ENCODE measurements around the gene SLC16A12.

Gene SLC16A12, protein sequence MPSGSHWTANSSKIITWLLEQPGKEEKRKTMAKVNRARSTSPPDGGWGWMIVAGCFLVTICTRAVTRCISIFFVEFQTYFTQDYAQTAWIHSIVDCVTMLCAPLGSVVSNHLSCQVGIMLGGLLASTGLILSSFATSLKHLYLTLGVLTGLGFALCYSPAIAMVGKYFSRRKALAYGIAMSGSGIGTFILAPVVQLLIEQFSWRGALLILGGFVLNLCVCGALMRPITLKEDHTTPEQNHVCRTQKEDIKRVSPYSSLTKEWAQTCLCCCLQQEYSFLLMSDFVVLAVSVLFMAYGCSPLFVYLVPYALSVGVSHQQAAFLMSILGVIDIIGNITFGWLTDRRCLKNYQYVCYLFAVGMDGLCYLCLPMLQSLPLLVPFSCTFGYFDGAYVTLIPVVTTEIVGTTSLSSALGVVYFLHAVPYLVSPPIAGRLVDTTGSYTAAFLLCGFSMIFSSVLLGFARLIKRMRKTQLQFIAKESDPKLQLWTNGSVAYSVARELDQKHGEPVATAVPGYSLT

DNA sequence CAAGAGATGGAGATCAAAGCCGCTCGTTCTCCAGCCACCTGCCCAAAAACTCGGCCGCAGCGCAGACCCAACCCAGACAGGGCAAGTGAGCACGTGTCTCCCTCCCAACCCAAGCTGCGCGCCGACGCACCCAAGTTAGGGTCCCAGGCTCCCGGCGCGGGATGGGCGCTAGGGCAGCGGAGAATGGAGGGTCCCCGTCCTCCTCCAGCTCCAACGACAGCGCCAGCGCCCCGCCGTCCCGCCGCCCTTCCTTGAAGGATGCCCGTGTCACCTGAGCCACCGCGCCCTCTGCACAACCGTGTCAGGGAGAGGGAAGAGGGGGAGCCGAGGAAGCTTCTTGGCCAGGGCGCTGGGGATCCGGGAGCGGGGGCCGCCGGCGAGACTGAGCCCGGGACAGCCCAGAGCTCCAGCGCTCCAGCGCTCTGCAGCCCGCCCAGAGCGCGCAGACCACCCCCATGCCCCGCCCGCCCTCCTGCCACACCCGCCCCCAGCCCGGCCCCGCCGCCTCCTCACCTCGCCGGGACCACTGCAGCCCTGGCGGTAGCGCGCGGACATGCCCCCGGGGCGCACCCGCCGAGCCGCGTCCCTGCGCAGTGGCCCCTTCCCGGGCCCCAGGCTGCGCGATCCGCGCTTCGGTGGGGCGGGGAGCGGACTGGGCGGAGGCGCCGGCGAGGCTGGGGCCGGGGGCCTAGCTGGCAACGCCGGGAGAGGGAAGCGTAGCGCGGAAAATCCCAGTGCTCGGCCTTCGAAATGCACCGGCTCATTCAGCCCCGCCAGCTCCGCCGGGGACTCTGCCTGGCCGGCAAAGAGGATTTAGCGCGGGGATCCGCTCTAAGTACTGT, at the start of gene SLC16A12:
TSS of gene SLC16A12 (minus strand) at position 424 of the 842 bp plus-strand sequence. CDS start 73,016 bp downstream, outside the sequence.
- DNase-seq (ENCODE audit: low read depth): no peak

DNA sequence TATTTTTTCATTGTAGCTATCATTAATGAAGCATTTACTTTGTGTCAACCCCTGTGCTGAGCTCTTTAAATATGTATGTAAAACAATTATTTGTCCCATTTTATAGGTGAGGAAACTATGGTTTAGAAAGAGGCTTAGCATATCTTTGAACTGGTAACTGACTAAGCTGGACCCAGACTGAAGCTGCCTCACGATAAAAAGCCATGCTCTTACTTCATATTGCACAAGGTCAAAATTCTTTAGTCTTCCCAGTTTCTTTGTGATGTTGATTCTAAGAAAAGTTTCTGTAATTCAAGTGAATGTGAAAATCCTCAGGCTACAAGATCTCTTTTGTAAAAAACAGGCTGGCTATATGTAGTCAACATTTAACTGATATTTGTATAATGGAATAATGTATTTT, 46.6 kb upstream of the SLC16A12 start:
- DNase-seq (ENCODE audit: low read depth): no peak

DNA sequence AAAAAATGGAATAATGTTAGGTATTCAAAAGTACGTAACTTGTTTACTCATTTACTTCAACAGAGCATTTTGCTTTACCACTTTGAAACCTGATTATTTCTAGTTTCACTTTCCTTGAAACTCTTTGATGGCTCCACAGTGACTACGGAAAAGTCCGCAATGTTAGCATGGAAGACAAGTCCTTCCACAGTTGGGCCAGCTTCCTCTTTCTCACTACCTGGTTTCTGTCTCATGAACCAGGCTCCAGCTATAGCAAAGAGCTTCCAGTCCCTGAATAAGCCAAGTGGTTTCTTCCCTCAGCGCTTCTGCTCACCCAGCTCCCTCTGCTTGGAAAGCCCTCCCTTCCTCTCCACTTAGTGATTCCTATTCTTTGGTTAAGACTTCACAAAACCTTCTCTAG, 44.8 kb upstream of the SLC16A12 start:
- DNase-seq (ENCODE audit: low read depth): no peak

DNA sequence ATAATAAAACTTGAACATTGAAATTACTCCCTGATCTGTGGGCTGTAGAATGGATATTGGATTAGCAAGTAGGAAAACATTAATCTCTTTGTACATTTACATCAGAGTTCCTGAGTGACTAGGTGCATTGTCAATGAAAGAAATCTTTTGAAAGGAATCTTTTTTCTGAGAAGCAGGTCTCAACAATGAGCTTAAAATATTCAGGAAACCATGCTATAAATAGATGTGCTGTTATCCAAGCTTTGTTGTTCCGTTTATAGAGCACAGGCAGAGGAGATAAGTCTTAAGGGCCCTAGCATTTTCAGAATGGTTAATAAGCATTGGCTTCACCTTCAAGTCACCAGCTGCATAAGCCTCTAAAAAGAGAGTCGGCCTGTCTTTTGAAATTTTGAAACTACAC, 41.3 kb upstream of the SLC16A12 start:
- no peak for DNase-seq (ENCODE audit: low read depth)

DNA sequence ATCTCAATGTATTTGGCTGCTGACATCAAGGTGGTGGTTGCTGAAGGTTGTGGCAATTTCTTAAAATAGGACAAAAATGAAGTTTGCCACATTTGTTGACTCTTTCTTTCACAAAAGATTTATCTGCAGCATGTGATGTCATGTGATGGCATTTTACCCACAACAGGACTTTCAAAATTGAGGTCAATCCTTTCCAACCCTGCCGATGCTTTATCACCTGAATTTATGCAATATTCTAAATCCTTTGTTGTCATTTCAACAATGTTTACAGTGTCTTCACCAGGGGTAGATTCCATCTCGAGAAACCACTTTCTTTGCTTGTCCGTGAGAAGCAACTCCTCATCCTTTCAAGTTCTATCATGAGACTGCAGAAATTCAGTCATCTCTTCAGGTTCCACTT, 40.6 kb upstream of the SLC16A12 start:
- DNase-seq (ENCODE audit: low read depth): no peak

DNA sequence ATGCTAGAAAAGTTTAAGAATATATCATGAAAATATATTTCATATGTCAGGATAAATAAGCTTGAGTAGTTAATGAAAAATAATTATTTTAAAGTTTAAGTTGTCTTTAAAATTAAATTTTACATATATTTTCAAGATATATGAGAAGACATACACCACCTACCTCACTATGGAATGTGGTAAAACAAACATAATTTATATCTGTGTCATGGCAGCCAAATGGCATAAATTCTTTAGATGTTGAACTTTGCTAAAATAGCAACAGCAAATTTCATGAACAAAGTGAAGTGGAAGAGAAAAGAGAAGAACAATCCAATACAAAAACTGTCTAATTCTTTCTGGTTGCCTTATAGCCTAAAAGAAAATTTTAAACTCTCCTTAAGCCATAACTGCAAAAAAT, 39.6 kb upstream of the SLC16A12 start:
- no peak for DNase-seq (ENCODE audit: low read depth)

DNA sequence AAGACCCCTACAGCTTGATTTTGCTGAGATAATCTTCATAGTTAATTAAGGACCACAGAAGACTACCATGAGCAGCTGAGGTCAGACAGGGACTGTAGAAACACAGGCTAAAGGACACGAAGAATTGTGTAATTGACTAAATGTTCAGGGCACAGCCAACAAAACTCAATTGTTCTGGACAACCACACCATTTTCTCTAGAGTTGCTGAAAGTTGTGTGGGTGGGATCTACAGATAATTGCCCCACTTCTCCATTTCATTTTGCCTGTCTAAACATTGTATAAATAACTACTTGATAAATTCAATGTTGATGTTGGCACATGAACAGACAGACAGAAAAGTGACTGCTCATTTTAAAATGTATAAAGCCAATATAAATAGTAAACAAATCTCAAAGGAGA, 39.0 kb upstream of the SLC16A12 start:
- DNase-seq (ENCODE audit: low read depth): no peak

DNA sequence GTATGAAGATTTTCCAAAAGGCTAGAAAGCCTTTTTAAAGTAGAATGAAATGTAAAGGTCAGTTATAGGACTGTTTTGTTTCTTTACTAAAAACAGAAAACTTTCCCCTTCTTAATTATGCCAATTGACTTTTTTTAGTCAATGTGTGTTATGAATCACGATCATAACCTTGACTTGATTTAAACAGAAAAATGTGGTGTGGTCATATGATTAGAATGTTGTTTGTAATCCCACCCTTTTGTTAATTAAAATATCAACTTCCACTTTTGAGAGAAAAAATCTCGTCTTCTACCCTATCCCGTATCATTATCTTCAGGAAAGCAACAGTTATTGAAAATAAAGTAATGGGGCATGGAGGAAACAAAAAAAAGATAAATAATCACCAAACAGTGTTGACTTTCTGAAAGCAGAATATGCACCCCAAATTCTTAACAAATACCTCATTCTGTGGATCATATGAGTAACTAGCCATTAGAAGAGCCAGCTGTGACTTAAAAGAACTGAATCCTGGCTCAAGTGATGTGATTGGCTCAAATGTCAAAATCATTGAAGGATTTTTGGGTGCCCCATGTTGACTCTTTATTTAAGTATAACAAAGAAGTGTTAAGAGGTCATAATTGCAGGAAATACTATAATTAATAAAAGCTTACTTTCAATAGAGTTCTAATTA, 32.3 kb upstream of the SLC16A12 start:
- DNase-seq (ENCODE audit: low read depth): no peak

DNA sequence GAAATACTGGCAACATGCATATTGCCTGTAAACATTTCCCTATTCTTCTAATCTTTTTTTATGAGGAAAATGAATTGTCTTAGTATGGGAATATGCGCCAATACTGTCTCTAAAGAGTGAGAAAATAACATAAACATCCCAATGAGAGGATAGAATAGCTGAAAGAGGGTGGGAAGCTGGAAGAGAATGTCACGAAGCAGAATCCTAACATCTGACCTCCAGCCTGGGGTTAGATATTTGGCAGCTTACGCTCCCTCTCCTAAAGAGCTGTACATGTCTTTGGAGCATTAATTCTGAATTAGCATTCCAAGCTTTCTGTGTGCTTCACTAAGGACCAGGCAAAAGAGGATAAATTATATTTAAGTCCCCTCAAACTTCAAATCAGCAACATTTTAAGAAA, 31.6 kb upstream of the SLC16A12 start:
- DNase-seq (ENCODE audit: low read depth): no peak

DNA sequence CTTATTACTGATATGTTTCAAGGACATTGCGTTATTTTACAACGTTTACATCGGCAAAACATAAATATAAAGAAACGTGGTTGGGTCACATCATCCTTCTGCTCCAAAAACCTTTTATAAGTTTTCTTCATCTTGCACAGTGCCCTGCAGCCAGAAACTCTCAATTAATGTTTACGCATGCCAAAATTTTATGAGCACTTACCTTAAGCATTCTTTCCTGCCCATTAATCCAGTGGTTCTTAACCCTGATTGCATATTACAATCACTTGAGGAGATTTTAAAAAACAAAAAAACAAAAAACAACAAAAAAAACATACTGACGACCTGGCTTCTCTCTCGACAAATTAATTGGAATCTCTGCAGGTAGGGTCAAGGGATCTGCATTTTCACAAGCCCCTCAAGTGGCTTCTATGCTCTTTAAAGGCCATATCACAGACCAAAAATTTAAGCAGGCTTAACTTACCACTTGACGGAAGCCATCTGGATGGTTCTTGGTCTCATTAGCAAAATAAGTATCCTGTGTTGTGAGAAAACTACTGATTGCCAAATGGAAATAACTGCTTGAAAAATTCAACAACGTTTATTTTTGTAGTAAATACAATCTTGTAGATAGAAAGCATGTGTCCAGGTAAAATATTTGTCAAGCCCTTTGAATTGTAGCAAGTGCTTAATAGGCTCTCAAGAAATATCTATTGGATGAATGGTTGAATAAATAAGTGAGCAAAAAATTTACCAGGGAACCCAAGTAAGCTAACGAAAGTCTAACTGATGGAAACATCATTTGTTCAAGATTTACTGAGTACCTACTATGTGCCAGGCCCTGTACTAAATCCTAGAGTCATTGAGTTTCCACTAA, 30.9 kb upstream of the SLC16A12 start:
- no peak for DNase-seq (ENCODE audit: low read depth)

DNA sequence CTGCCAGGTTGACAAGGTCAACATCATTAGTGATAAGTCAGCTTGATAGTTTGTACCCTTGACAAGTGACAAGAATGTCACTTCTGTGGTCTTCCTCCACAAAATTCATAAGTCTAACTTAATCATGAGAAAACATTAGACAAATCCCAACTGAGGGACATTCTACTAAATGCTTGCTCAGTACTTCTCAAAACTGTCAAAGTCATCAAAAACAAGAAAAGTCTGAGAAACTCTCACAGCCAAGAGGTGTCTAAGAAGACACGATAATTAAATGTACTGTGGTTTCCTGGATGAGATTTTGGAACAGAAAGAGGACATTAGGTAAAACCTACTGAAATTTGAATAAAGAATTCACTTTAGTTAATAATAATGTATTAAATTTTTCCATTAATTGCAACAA, 29.8 kb upstream of the SLC16A12 start:
- DNase-seq (ENCODE audit: low read depth): no peak

DNA sequence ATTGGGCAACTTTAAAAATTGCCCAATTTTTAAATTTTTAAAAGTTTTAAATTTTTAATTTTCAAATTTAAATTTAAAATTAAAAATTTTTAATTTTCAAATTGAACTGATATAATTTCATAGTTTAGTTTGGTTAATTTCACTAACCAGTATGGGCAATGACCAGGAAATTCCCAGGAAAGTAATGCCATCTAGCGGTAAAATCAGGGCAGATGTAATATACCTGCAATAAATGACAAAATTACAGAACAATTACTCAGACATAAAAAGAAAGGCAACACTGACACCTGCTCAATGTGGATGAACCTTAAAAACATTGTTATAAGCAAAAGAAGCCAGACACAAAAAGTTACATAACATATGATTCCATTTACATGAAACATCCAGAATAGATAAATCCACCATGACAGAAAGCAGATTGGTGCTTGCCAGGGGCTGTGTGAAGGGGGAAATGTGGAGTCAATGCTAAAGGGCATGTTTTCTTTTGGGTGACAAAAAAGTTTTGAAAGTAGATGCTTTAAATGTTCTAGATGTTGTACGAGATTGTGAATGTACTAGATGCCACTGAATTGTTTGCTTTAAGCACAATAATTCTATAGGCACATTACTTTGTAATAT, 28.6 kb upstream of the SLC16A12 start:
- DNase-seq (ENCODE audit: low read depth): no peak

DNA sequence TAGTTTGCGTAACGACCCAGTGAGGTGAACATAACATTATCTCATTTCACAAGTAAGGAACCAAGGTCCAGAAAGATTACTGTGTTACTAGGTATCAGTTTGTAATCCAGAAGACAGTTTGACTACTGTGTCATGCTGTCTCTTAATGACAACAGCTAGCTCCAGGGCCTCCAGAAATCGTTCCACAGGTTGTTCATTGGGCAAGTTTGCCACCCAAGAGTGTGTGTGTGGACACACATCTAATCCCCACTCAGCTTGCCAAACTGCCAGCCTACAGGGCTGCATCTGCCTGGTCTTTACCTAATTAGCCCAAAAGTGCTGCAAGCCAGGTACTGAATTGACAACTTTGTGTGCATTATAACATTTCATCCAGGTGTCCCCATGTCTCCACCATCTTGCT, 27.9 kb upstream of the SLC16A12 start:
- no peak for DNase-seq (ENCODE audit: low read depth)

DNA sequence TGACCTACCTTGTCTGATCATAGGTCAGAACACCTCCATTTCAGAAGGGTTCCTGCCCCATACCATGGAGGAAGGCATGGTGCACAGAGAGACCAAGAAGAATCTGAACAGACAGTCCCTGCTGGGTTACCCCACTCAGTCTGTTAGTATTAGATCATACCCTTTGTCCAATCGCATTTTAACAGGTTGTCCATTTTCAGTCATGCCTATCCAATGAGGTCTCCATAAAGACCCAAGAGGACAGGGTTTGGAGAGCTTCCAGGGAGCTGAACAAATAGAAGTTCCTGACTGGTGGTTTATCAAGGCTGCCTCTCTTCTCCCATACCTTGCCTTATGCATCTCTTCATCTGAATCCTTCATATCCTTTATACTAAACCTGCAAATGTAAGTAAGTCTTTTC, 21.2 kb upstream of the SLC16A12 start:
- DNase-seq (ENCODE audit: low read depth): no peak

DNA sequence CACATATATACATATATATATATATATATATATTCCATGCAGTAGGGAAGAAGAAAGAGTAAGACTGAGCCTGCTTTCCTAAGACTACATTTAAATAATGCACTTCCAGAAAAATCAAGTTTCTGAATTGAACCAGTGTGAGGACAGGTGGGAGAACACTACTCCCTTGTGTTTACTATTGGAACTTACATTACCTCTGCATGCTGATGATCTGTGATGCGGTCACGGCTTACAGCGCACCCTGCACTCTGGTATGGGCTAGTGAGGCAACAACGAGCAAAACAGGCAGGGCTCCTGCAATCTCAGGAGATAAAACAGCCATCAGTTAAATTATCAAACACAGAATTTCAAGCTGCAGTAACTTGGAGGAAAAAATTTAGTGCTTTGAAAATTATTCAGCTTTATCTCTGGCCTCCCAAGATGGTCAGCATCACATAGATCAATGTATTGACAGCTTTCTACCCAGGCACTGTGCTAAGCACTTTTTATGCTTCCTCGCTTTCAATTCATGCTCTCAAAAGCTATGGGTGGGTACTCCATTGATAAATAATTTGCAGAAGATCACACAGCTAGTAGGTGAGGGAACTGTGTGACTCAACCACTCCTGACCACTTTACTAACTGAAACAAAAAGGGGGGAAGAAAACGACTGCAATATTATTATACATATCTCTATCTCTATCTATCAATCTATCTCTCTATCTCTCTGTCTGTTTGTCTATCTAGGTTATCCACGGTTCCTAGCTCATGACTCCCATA, 20.5 kb upstream of the SLC16A12 start:
- no peak for DNase-seq (ENCODE audit: low read depth)

DNA sequence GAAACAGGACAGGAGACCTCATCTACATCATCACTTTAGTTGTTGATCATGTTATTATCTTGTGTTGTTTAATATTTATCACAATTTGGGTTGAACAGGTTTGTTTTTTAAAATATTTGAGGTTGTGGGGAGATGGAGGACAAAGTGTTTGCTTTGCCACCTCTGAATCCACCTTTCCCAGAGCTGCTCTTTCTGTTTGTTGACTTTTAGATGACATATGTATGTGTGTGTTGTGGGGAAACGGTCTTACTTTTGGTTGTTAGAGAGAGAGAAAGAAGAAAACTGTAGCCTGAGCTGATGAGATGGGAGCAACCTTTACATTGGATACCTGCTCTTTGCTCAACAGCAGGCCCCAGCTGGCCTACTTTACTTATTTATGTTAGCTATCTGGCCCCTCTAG, 19.0 kb upstream of the SLC16A12 start:
- DNase-seq (ENCODE audit: low read depth): no peak

DNA sequence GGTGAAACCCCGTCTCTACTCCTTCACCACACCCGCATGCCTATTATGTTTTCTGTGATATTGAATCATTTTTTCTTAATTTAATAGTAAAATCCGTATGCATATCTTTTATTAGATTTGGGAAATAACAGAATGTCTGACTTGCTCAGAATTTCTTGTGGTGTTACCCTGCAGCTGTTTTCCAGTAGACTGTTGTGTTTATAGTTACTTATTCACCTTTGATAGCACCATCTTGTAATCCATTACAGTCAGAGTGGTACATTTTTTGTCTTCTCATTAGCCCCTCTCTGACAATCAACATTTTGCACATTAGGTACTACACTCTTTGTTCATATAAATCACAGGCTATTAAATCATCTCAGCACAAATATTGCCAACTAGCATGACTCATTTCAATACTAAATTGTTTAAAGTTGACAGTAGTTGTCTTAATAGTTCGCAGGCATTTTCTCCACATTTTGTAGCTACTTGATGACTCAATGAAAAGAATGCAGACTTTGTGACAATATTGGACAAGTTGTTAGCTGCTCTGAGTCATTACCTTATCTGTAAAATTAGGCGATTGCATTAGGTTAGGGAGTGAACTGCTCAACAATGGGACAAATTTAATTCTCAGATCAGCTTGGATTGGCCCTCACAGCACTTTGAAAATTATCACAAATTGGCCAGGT, 17.8 kb upstream of the SLC16A12 start:
- DNase-seq (ENCODE audit: low read depth): no peak

DNA sequence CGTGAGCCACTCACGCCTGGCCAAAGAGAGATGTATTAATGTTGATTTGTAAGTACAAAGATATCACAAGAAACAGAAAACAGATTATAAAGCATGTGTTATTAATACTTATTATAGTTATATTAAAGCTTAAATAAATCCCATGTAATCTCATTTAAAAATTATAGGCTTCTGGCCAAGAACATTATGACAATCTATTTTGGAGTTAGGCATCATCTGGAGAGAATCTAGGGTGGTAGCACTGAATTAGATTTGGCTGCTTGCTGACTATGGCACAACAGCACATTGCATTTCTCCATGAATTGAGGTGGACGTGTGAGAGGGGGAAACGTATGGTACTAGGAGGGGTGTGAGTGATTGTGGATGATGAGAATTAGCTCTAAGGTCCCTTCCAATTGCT, 16.8 kb upstream of the SLC16A12 start:
- no peak for DNase-seq (ENCODE audit: low read depth)

DNA sequence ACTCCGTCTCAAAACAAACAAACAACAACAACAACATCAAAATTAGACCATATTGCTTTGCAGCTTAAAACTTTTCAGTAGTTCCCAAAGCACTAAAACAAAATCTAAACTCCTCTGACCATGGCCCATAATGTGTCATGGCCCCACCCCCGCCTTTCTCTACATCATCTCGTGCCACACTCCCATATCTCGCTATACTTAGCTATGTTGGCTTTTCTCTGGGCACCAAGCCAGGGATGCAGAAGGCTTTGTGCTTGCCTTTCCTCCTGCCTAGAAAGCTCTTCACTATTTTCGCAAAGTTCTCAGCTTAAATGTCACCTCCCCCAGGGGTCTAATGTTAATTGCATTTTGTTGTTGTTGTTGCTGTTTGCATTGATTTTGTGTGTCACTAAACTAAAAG, 15.1 kb upstream of the SLC16A12 start:
- no peak for DNase-seq (ENCODE audit: low read depth)

DNA sequence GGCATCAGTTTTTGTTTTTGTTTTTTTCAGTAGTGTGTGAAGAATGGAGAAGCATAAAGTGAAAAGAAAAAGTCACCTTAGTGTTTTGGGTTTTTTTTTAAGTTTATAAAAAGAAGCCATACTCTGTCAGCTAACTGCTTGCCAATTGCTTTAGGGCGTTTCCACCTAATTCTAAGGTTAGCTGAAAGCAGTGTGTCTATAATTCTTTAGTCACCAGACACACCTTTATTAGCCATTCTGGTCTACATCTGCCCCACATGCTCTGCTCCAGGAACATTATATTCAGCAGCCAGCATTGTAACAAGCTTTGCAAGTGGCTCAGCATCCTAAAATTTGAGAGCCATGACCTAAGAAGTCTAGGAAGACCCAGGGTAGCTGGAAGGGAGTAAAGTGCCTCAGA, 14.1 kb upstream of the SLC16A12 start:
- DNase-seq (ENCODE audit: low read depth): no peak

Data from stimulated activated CD8-positive, alpha-beta memory T cell treated with anti-CD3 and anti-CD28 coated beads, Interleukin-12 subunit alpha, Interleukin-12 subunit beta, amount 100 ng/mL, for 1 hour (primary cell).